Epithelial cell of proximal tubule (primary cell): ENCODE measurements around the gene FHIP2A. TPM values are rescaled to one million over a fixed set of nuclear protein-coding genes. Genes with fewer than 3 reads are reported as not detected.

Source experiments
- DNase-seq: peaks from one replicate; pipeline ENCODE4 v3.0.0-alpha.2; 2011; ENCODE audit warnings: low read depth
- H3K4me3 ChIP-seq: 2 replicates; pipeline ENCODE4 v1.5.1; 2011; ENCODE audit warnings: low read depth, mild to moderate bottlenecking, low read length
- total RNA-seq: library from RNA; depleted of rRNA; stranded (reverse); fragments of >200 nt; gene quantifications from 2 replicates; pipeline ENCODE4 v1.2.3, GENCODE V29; 2015
- TF ChIP-seq, protein P1 (sequence below): conservative IDR thresholded peaks from 2 replicates; pipeline ENCODE4 v1.5.1; 2012; ENCODE audit warnings: low read depth, mild to moderate bottlenecking, low read length

Gene FHIP2A
- total RNA-seq, 1 donor from 2014 or later: 10.5 TPM

DNA sequence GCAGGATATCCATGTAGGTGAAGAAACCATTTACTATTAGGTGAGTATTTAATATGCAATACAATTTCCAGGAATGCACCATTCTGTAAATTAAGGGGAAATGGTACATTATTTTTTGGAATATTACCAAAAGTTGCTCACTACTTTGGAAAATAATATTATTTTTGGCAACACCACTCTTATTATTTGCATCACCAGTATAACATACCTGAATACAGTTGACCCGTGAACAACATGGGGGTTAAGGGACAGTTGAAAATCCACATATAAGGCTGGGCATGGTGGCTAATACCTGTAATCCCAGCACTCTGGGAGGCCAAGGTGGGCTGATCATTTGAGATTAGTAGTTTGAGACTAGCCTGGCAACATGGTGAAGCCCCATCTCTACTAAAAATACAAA is 21.2 kb upstream of the FHIP2A start:
- no peak for DNase-seq
- TF ChIP-seq, protein P1, sequence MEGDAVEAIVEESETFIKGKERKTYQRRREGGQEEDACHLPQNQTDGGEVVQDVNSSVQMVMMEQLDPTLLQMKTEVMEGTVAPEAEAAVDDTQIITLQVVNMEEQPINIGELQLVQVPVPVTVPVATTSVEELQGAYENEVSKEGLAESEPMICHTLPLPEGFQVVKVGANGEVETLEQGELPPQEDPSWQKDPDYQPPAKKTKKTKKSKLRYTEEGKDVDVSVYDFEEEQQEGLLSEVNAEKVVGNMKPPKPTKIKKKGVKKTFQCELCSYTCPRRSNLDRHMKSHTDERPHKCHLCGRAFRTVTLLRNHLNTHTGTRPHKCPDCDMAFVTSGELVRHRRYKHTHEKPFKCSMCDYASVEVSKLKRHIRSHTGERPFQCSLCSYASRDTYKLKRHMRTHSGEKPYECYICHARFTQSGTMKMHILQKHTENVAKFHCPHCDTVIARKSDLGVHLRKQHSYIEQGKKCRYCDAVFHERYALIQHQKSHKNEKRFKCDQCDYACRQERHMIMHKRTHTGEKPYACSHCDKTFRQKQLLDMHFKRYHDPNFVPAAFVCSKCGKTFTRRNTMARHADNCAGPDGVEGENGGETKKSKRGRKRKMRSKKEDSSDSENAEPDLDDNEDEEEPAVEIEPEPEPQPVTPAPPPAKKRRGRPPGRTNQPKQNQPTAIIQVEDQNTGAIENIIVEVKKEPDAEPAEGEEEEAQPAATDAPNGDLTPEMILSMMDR: no peak
- H3K4me3 ChIP-seq: no peak overlapping the region

DNA sequence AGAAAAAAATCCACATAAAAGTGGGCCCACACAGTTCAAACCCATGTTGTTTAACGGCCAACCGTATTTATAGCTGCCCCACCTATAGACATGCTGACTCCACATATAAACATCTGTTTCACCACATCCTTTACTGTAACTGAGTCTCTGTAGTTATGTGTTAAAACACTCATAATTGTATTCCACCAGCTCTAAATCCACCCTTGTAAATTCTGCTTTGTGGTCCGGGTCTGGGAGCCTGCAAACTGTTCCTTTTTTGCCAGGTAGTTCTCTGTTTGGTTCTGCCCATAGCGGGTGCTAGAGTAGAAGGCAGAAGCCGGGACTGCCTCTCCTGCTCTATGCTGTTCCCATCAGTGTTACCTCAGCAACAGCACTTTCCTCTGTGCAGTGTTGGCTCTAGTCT is 20.2 kb upstream of the FHIP2A start:
- DNase-seq: no peak
- H3K4me3 ChIP-seq: no peak overlapping the region
- TF ChIP-seq, protein P1: no peak

DNA sequence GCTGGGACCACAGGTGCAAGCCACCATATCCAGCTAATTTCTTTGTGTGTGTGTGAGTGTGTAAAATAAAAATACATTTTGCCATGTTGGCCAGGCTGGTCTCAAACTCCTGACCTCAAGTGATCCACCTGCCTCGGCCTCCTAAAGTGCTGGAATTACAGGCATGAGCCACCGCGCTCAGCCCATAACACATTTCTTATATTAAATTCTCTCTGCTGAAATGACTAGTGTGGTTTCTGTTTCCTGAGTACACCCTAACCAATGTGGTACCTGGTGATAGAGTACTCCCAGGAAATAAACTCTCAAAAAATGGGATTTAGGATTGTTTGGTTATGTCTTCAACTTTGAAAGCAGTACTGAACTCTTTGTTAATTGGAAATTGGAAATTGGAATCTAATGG is 19.4 kb upstream of the FHIP2A start:
- TF ChIP-seq, protein P1: no peak

DNA sequence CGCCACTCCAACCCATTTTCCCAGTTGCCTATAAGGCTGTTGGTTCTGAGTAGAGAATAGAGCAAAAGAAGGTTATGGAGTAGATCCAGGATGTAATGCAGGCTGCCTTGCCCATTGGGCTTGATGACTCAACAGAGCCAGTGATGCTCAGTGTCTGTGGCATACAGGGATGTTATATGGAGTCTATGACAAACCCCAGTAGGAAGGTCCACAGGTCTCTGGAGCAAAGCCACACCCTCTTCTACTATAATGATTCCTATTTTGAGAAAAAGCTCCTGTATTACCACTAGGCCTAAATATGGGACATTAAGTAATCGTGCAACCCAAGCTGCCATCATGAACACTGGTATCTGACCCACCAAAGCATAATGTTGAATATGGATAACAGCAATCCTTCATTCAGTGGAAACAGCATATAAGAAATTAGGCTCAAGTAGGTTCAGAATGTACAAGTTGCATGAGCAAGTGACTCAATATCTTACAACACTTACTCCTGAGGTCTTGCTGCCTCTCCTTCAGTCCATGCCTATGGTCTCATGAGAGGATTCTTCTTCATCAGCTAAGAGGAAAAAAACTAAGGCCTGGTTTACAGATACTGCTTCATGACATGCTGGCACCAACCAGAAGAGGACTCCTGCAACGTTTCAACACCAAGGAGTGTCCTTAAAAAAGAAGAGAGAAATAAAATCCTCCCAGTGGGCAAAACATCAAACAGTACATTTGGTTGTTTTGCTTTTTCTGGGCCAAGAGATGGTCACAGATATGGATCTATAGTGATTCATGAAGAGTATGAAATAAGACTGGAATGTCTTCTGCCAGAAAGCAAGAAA is 14.8 kb upstream of the FHIP2A start:
- DNase-seq: no peak
- H3K4me3 ChIP-seq: no peak overlapping the region
- TF ChIP-seq, protein P1: no peak

More for the DNA sequence above, 19.4 kb upstream of the FHIP2A start:
- no peak overlapping the region for H3K4me3 ChIP-seq
- no peak for DNase-seq

DNA sequence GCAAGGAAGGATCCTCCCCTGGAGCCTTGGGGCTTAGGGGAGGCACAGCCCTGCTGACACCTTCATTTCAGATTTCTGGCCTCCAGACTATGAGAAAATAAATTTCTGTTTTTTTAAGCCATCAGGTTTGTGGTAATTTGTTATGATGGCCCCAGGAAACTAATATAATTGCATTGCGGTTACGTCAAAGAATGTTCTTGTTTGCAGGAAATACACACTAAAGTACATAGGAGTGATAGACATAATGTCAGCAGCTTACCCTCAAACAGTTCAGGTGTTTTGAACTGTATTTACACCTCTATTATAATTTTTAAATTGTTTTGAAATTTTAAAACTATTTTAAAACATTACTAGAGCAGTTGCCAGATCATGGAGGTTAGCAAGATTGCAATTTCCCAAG is 12.6 kb upstream of the FHIP2A start:
- H3K4me3 ChIP-seq: no peak overlapping the region
- no peak for DNase-seq

DNA sequence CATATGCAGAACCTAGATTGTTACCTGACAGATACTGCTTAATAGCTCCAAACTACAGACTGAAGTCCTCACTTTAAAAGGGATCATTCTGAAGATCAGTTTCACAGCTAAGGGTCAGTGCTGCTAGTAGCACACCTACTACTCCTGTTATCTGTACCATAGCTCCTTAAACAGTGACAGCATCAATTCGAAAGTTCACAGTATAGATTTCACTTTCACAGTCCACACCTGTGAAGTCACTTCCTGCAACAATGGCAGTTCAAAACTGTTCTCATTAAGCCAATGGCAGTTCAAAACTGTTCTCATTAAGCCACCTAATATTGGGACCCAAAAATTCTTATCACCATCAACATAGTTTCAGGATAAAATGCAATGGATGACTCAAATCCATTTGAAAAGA is 10.7 kb upstream of the FHIP2A start:
- DNase-seq: no peak
- TF ChIP-seq, protein P1: no peak
- H3K4me3 ChIP-seq: no peak overlapping the region

More for the DNA sequence above, 12.6 kb upstream of the FHIP2A start:
- TF ChIP-seq, protein P1: no peak

DNA sequence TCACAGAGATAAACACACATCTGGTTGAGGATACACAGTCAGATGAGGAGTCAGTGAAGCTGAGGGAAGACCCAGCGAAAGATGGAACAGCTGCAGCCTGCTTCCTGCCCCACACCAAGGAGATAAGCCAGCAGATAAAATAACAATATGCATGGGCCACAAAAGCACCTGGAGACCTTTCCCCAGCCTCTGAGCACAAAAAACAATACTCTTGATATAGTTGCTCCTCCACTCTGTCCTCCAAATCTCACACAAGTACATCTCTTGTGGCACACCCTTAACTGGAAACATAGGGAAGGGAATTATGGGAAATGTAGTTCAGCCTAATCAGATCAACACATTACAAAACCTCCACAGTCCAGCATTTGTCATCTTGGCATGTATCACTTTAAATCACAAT is 9.7 kb upstream of the FHIP2A start:
- H3K4me3 ChIP-seq: no peak overlapping the region
- TF ChIP-seq, protein P1: no peak
- no peak for DNase-seq
